Measurements from ENCODE around the gene APOBEC3F. TPM values are rescaled to one million over a fixed set of nuclear protein-coding genes. Genes with fewer than 3 reads are reported as not detected.
"Not testable (repeated sequence)": the region's sequence is repeated elsewhere in the genome, so short reads cannot be mapped to it uniquely, and the experiment has no call there.

APOBEC3F gene
- total RNA-seq, 3 donors from 2014 or later (not counting 1 experiment from before 2014, with no cell fraction given) = 30.1 to 54.4 (median 41.0) TPM

DNA sequence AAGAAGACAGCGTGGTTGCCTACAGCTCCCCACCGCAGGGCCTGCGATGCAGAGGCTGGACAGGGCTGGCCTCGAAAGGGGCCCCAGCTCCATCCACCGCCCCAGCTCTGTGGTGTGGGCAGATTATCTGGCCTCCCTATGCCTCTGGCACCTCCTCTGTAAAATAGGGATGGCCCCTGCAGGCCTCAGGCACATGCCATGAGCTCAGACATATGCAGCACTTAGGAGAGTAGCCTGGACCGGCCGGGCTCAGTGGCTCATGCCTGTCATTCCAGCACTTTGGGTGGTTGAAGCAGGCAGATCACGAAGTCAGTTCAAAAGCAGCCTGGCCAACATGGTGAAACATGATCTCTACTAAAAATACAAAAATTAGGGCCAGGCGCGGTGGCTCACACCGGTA lies 12.4 kb upstream of the APOBEC3F start:
- no peaks in the 10 kb centered on the region for H3K9me3 Mint-ChIP-seq
- no peak for DNase-seq
- 95% methylated on average over 11 of the region's 11 CpGs for WGBS (ENCODE audit: insufficient coverage)
- Histone ChIP-seq H3K27ac (ENCODE audit: low read length) (no peak overlapping the region), H3K4me3 (ENCODE audit: low read length) (no peak overlapping the region), H3K27me3 (ENCODE audit: control insufficient read depth, insufficient read depth, low read length) (no peaks in the 10 kb centered on the region), H3K4me1 (ENCODE audit: control insufficient read depth, insufficient read depth, low read length) (peaks cover 26% of the 10 kb centered on the region), H3K9me3 (ENCODE audit: control insufficient read depth, insufficient read depth, low read length) (no peaks in the 10 kb centered on the region), H3K36me3 (ENCODE audit: control insufficient read depth, insufficient read depth, low read length) (peaks cover 20% of the 10 kb centered on the region)
- intact Hi-C loops (cut with micrococcal nuclease) = loop anchor here (5.0 kb wide), 1 partner anchor 34 kb away; no protein-coding TSS in a partner anchor
- H3K36me3 Mint-ChIP-seq = no peaks in the 10 kb centered on the region
- TF ChIP-seq, protein P1, sequence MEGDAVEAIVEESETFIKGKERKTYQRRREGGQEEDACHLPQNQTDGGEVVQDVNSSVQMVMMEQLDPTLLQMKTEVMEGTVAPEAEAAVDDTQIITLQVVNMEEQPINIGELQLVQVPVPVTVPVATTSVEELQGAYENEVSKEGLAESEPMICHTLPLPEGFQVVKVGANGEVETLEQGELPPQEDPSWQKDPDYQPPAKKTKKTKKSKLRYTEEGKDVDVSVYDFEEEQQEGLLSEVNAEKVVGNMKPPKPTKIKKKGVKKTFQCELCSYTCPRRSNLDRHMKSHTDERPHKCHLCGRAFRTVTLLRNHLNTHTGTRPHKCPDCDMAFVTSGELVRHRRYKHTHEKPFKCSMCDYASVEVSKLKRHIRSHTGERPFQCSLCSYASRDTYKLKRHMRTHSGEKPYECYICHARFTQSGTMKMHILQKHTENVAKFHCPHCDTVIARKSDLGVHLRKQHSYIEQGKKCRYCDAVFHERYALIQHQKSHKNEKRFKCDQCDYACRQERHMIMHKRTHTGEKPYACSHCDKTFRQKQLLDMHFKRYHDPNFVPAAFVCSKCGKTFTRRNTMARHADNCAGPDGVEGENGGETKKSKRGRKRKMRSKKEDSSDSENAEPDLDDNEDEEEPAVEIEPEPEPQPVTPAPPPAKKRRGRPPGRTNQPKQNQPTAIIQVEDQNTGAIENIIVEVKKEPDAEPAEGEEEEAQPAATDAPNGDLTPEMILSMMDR (IDR thresholded peaks at IDR 0.05) = no peak
- H3K4me3 Mint-ChIP-seq = no peak overlapping the region
- peak overlapping the region; percentile 47 to 58 for H3K27ac Mint-ChIP-seq
- H3K4me1 Mint-ChIP-seq = peaks cover 5 to 39% of the 10 kb centered on the region in 2 donors
- H3K27me3 Mint-ChIP-seq (ENCODE audit: low read depth in 2 of 2) = no peaks in the 10 kb centered on the region
- no peak for ATAC-seq

DNA sequence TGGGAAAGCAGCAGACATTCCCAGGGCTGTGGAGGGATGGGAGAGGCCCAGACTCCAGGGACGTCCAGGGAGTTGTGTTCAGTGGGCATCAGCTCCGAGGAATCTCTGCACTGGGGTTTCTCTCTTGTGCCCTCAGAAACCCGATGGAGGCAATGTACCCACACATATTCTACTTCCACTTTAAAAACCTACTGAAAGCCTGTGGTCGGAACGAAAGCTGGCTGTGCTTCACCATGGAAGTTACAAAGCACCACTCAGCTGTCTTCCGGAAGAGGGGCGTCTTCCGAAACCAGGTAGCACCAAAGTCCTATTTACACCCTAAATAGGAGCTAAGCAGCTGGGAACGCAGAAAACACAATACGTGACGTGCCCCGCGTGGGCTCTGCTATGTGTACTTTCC lies 11.4 kb upstream of the APOBEC3F start:
- 93% methylated on average over 13 of the region's 13 CpGs for WGBS (ENCODE audit: insufficient coverage)
- intact Hi-C loops (cut with micrococcal nuclease) = loop anchor here (5.0 kb wide), 1 partner anchor 33 kb away; no protein-coding TSS in a partner anchor
- H3K4me3 ChIP-seq (ENCODE audit: low read length) = no peak overlapping the region

DNA sequence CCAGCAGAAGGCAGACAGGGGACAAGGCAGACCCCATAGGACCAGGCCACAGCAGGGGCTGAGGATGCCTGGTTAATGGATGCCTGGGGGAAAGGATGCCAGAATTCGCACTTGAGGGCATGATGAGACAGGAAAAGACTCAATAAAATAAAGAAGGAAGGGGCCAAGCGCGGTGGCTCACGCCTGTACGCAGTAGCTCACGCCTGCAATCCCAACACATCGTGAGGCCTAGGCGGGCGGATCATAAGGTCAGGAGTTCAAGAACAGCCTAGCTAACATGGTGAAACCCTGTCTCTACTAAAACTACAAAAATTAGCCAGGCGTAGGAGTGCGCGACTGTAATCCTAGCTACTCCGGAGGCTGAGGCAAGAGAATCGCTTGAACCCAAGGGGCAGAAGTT lies 10.0 kb upstream of the APOBEC3F start:
- peaks cover 3% of the 10 kb centered on the region for H3K36me3 ChIP-seq (ENCODE audit: control insufficient read depth, insufficient read depth, low read length)
- H3K9me3 ChIP-seq (ENCODE audit: control insufficient read depth, insufficient read depth, low read length) = no peaks in the 10 kb centered on the region
- Mint-ChIP-seq H3K4me3 (no peak overlapping the region), H3K36me3 (no peaks in the 10 kb centered on the region), H3K4me1 (peaks cover 0 to 22% of the 10 kb centered on the region in 2 donors), H3K27ac (peak overlapping the region in 1 of 2 donors; percentile 46), H3K9me3 (no peaks in the 10 kb centered on the region), H3K27me3 (ENCODE audit: low read depth in 2 of 2) (no peaks in the 10 kb centered on the region)
- H3K4me1 ChIP-seq (ENCODE audit: control insufficient read depth, insufficient read depth, low read length) = peaks cover 3% of the 10 kb centered on the region
- H3K27me3 ChIP-seq (ENCODE audit: control insufficient read depth, insufficient read depth, low read length) = no peaks in the 10 kb centered on the region
- TF ChIP-seq, protein P1 (IDR thresholded peaks at IDR 0.05) = no peak
- DNase-seq (no peak), ATAC-seq (no peak)
- intact Hi-C loops (cut with micrococcal nuclease) = no loop called here
- no peak overlapping the region for H3K4me3 ChIP-seq (ENCODE audit: low read length)
- no peak overlapping the region for H3K27ac ChIP-seq (ENCODE audit: low read length)
- WGBS (ENCODE audit: insufficient coverage) = 93% methylated on average over 14 of the region's 14 CpGs

More for the DNA sequence above, 11.4 kb upstream of the APOBEC3F start:
- H3K9me3 Mint-ChIP-seq = no peaks in the 10 kb centered on the region
- H3K27ac Mint-ChIP-seq = peak overlapping the region in 1 of 2 donors; percentile 18
- H3K36me3 ChIP-seq (ENCODE audit: control insufficient read depth, insufficient read depth, low read length) = peaks cover 11% of the 10 kb centered on the region
- H3K4me1 ChIP-seq (ENCODE audit: control insufficient read depth, insufficient read depth, low read length) = peaks cover 17% of the 10 kb centered on the region
- TF ChIP-seq, protein P1 (IDR thresholded peaks at IDR 0.05) = no peak
- DNase-seq = no peak
- ATAC-seq = no peak
- H3K27ac ChIP-seq (ENCODE audit: low read length) = no peak overlapping the region
- no peaks in the 10 kb centered on the region for H3K27me3 ChIP-seq (ENCODE audit: control insufficient read depth, insufficient read depth, low read length)
- H3K9me3 ChIP-seq (ENCODE audit: control insufficient read depth, insufficient read depth, low read length) = no peaks in the 10 kb centered on the region
- peaks cover 5 to 37% of the 10 kb centered on the region in 2 donors for H3K4me1 Mint-ChIP-seq
- H3K27me3 Mint-ChIP-seq (ENCODE audit: low read depth in 2 of 2) = no peaks in the 10 kb centered on the region
- no peaks in the 10 kb centered on the region for H3K36me3 Mint-ChIP-seq
- H3K4me3 Mint-ChIP-seq = no peak overlapping the region

DNA sequence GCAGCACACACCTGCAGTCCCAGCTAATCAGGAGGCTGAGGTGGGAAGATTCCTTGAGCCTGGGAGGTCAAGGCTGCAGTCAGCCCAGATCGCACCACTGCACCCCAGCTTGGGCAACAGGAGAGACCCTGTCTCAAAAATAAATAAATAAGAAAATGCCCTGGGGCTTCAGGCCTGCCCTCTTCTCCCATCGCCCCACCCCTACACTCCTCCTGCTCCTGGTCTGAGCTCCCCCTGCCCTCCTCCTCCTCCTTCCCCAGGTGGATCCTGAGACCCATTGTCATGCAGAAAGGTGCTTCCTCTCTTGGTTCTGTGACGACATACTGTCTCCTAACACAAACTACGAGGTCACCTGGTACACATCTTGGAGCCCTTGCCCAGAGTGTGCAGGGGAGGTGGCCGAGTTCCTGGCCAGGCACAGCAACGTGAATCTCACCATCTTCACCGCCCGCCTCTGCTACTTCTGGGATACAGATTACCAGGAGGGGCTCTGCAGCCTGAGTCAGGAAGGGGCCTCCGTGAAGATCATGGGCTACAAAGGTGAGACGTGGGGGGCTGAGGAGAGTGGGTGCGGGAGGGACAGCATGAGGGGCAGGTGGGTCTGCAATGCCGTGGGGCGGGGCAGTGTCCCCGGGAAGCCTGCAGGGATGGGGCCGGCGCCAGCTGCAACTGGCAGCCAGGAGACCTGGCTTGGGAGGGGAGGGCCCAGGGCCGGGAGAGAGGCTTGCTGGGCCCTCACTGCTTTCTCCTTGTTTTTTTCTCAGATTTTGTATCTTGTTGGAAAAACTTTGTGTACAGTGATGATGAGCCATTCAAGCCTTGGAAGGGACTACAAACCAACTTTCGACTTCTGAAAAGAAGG lies 9.0 kb upstream of the APOBEC3F start:
- H3K27me3 ChIP-seq (ENCODE audit: control insufficient read depth, insufficient read depth, low read length); H3K36me3 ChIP-seq (ENCODE audit: control insufficient read depth, insufficient read depth, low read length); H3K4me3 ChIP-seq (ENCODE audit: low read length); H3K27me3 Mint-ChIP-seq (ENCODE audit: low read depth in 2 of 2); H3K9me3 ChIP-seq (ENCODE audit: control insufficient read depth, insufficient read depth, low read length); H3K4me3 Mint-ChIP-seq; ATAC-seq; H3K4me1 ChIP-seq (ENCODE audit: control insufficient read depth, insufficient read depth, low read length); H3K36me3 Mint-ChIP-seq; intact Hi-C loops (cut with micrococcal nuclease); DNase-seq; H3K9me3 Mint-ChIP-seq; H3K27ac ChIP-seq (ENCODE audit: low read length): not testable (repeated sequence)
- Mint-ChIP-seq H3K27ac (peak overlapping the region in 1 of 2 donors; percentile 44), H3K4me1 (peaks cover 0 to 13% of the 10 kb centered on the region in 2 donors)
- WGBS (ENCODE audit: insufficient coverage) = 95% methylated on average over 16 of the region's 18 CpGs

DNA sequence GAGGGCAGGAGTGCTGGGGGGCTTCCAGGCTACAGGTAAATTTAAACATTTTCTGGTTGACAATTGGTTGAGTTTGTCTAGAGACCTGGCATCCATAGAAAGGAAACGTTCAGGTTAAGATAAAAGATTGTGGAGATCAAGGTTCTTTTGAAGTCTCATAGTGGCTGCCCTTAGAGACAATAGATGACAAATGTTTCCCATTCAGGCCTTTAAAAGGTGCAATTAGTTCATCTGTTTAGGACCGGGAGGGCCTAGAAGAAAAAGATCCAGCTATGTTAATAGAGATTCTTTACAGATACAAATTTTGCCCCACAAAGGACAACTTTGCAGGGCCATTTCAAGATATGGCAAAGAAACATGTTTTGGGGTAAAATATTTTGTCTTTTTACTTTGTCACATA lies 3.6 kb upstream of the APOBEC3F start:
- H3K9me3 Mint-ChIP-seq; H3K27me3 ChIP-seq (ENCODE audit: control insufficient read depth, insufficient read depth, low read length); H3K4me3 ChIP-seq (ENCODE audit: low read length); DNase-seq; ATAC-seq; intact Hi-C loops (cut with micrococcal nuclease); H3K9me3 ChIP-seq (ENCODE audit: control insufficient read depth, insufficient read depth, low read length); H3K27me3 Mint-ChIP-seq (ENCODE audit: low read depth in 2 of 2); H3K4me3 Mint-ChIP-seq; H3K27ac ChIP-seq (ENCODE audit: low read length); H3K36me3 Mint-ChIP-seq; H3K36me3 ChIP-seq (ENCODE audit: control insufficient read depth, insufficient read depth, low read length): not testable (repeated sequence)
- WGBS (ENCODE audit: insufficient coverage) = 48% methylated on average over 2 of the region's 2 CpGs
- H3K4me1 Mint-ChIP-seq = peaks cover 16 to 29% of the 10 kb centered on the region in 2 donors
- H3K27ac Mint-ChIP-seq = peak overlapping the region in 1 of 2 donors; percentile 33
- peaks cover 22% of the 10 kb centered on the region for H3K4me1 ChIP-seq (ENCODE audit: control insufficient read depth, insufficient read depth, low read length)
